H7 (cell line): ENCODE data around the gene PLA2G12B. TPM values are rescaled to one million over a fixed set of nuclear protein-coding genes. Genes with fewer than 3 reads are reported as not detected.
"Not testable (repeated sequence)": the region's sequence is repeated elsewhere in the genome, so short reads cannot be mapped to it uniquely, and the experiment has no call there.

ENCODE experiments used
- DNase-seq: peaks from one replicate; pipeline ENCODE4 v3.0.0; 2012
- H3K27me3 ChIP-seq: 2 replicates; pipeline ENCODE4 v1.6.0; 2011; ENCODE audit warnings: mild to moderate bottlenecking, low read length; ENCODE audit not compliant: control insufficient read depth, insufficient read depth
- H3K36me3 ChIP-seq: replicated peaks from 2 replicates; pipeline ENCODE4 v1.5.1; 2011; ENCODE audit warnings: low read length; ENCODE audit not compliant: control insufficient read depth, insufficient read depth
- H3K4me3 ChIP-seq: 2 replicates; pipeline ENCODE4 v1.5.1; 2011; ENCODE audit warnings: low read depth, mild to moderate bottlenecking, control low read depth, low read length, moderate library complexity; ENCODE audit not compliant: insufficient read depth
- total RNA-seq: library from RNA; depleted of rRNA; stranded (reverse); fragments of >200 nt; shearing (Covaris generic); gene quantifications from 2 replicates; pipeline ENCODE4 v1.2.3, GENCODE V29; 2014

Gene PLA2G12B
- total RNA-seq, 1 experiment from 2014 or later = 0.14 TPM

- H3K4me3 ChIP-seq = no peak overlapping the region
- no peak for DNase-seq
- H3K36me3 ChIP-seq = no peaks in the 10 kb centered on the region
- H3K27me3 ChIP-seq = no peaks in the 10 kb centered on the region
These were observed 36.3 kb downstream of the PLA2G12B start for GRCh38 chr10:72918352-72918751.

DNA sequence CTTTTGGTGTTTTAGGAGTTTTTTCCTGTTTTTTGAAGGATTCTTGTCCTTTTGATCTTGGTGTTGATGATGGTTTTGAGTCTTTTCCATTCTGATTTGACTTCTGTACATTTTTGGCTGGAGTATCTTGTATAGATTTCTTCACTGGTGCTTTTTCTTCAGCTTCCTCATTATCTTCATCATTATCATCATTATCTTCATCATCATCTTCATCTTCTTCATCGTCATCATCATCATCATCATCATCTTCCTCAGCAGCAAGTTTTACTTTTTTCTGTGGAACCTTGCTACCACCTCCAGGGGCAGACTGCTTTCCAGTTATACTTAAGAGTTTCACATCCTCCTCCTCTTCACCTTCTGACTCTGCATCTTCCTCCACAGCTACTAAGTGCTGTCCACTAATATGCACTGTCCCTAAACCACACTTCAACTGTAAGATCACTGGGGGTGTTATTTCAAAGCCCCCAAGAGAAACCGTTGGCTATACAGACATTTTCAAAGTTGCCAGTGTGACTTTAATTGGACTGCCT, 36.7 kb downstream of the PLA2G12B start:
- H3K27me3 ChIP-seq, H3K4me3 ChIP-seq, DNase-seq, H3K36me3 ChIP-seq: not testable (repeated sequence)

- H3K36me3 ChIP-seq, H3K27me3 ChIP-seq, DNase-seq, H3K4me3 ChIP-seq: not testable (repeated sequence)
These were observed 37.4 kb downstream of the PLA2G12B start for GRCh38 chr10:72917201-72917600.

DNA sequence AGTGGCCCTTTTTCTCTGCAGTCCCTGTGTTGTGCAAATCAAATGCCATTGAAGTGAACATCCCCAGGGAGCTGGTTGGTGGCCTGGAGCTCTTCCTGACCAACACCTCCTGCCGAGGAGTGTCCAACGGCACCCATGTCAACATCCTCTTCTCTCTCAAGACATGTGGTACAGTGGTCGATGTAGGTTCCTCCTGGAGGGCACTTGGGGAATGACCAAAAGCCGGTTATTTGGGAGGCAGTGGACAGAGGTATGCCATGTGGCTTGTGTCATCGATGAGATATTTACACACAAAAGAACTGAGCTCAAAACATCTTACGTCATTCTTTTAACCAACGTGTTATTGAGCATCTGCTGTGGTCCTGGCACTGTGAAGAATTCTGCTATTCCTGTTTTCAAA, 41.3 kb downstream of the PLA2G12B start:
- DNase-seq = no peak
- Histone ChIP-seq H3K4me3 (no peak overlapping the region), H3K27me3 (no peaks in the 10 kb centered on the region), H3K36me3 (no peaks in the 10 kb centered on the region)

- DNase-seq = no peak
- Histone ChIP-seq H3K27me3 (no peaks in the 10 kb centered on the region), H3K4me3 (no peak overlapping the region), H3K36me3 (no peaks in the 10 kb centered on the region)
These were observed 41.9 kb downstream of the PLA2G12B start for GRCh38 chr10:72912736-72913135.

- DNase-seq = no peak
- no peaks in the 10 kb centered on the region for H3K27me3 ChIP-seq
- H3K36me3 ChIP-seq = no peaks in the 10 kb centered on the region
- H3K4me3 ChIP-seq = no peak overlapping the region
These were observed 42.8 kb downstream of the PLA2G12B start for GRCh38 chr10:72911758-72912157.

DNA sequence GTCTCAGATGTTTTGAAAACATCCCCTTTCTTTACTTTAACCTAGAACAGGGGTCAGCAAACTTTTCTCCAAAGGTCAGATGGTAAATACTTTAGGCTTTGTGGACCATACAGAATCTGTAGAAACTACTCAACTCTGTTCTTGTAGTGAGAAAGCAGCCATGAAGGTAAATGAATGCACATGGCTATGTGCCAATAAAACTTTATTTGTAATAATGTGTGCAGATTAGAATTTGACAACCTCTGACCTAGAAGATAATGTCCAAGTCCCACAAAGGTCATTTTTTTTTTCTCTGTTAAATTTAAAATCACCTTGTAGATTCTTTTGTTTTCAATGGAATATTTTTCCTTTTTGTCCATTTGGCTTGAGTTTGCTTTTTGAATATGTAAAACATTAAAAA, 43.9 kb downstream of the PLA2G12B start:
- Histone ChIP-seq H3K4me3 (no peak overlapping the region), H3K36me3 (no peaks in the 10 kb centered on the region), H3K27me3 (no peaks in the 10 kb centered on the region)
- no peak for DNase-seq

DNA sequence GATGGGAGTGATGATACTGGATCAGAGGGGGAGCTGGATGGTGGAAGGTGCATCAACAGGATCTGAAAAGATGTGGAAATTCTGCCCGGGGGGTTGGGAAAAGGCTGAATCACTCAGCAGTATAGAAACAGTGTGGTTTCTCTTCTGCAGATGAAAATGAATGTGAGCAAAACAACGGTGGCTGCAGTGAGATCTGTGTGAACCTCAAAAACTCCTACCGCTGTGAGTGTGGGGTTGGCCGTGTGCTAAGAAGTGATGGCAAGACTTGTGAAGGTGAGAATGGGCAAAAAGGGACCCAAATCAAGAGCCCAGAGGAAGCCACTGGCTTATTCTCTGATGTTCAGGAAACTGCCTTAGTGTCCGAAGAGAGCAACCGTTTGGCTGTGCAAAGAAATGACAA, 48.2 kb downstream of the PLA2G12B start:
- Histone ChIP-seq H3K36me3 (no peaks in the 10 kb centered on the region), H3K4me3 (no peak overlapping the region), H3K27me3 (no peaks in the 10 kb centered on the region)
- no peak for DNase-seq

DNA sequence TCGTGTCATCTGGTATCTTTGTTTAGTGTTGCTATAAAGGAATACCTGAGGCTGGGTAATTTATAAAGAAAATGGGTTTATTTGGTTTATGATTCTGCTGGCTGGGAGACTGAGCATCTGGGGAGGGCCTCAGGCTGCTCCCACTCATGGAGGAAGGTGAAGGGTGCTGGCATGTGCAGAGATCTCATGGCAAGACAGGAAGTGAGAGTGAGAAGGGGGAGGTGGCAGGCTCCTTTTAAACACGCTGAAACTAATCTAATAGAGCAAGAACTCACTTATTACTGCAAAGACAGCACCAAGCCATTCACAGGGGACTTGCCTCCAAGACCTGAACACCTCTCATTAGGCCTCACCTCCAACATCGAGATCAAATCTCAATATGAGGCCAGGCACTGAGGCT, 49.8 kb downstream of the PLA2G12B start:
- no peaks in the 10 kb centered on the region for H3K36me3 ChIP-seq
- no peak overlapping the region for H3K4me3 ChIP-seq
- no peaks in the 10 kb centered on the region for H3K27me3 ChIP-seq
- DNase-seq = no peak

DNA sequence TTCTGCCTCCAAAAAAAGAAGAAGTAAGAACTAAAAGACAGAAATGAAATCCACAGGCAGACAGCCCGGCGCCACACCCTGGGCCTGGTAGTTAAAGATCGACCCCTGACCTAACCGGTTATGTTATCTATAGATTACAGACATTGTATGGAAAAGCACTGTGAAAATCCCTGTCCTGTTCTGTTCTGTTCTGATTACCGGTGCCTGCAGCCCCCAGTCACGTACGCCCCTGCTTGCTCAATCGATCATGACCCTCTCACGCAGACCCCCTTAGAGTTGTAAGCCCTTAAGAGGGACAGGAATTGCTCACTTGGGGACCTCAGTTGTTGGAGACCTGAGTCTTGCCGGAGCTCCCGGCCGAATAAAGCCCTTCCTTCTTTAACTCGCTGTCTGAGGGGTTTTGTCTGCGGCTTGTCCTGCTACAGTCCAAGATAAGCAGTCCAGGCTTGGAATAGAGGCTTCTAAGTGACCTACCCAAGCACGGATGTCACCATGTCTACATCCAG, 50.6 kb downstream of the PLA2G12B start:
- H3K27me3 ChIP-seq, DNase-seq, H3K36me3 ChIP-seq, H3K4me3 ChIP-seq: not testable (repeated sequence)

- H3K27me3 ChIP-seq = no peaks in the 10 kb centered on the region
These were observed 55.1 kb downstream of the PLA2G12B start for GRCh38 chr10:72899545-72899944.

DNA sequence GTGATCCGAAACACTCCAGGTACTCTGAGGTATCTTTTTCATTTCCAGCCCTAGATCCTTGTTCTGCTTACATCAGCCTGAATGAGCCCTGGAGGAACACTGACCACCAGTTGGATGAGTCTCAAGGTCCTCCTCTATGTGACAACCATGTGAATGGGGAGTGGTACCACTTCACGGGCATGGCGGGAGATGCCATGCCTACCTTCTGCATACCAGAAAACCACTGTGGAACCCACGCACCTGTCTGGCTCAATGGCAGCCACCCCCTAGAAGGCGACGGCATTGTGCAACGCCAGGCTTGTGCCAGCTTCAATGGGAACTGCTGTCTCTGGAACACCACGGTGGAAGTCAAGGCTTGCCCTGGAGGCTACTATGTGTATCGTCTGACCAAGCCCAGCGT, 56.0 kb downstream of the PLA2G12B start:
- Histone ChIP-seq H3K36me3 (no peaks in the 10 kb centered on the region), H3K4me3 (no peak overlapping the region), H3K27me3 (no peaks in the 10 kb centered on the region)
- no peak for DNase-seq

More at GRCh38 chr10:72899545-72899944, 55.1 kb downstream of the PLA2G12B start:
- Histone ChIP-seq H3K4me3 (no peak overlapping the region), H3K36me3 (no peaks in the 10 kb centered on the region)
- DNase-seq = no peak

- Histone ChIP-seq H3K36me3 (no peaks in the 10 kb centered on the region), H3K27me3 (no peaks in the 10 kb centered on the region), H3K4me3 (no peak overlapping the region)
- no peak for DNase-seq
These were observed 59.3 kb downstream of the PLA2G12B start for GRCh38 chr10:72895236-72895850.

- DNase-seq = no peak
- H3K36me3 ChIP-seq = no peaks in the 10 kb centered on the region
- no peak within 1 kb of the TSS for H3K4me3 ChIP-seq
- H3K27me3 ChIP-seq = no peaks in the 10 kb centered on the region
These were observed 61.3 kb downstream of the PLA2G12B start, which contains the start of gene OIT3 for GRCh38 chr10:72893136-72893798. Gene OIT3 (plus strand): TSS chr10:72893739. CDS start chr10:72893799, 60 bp downstream.

DNA sequence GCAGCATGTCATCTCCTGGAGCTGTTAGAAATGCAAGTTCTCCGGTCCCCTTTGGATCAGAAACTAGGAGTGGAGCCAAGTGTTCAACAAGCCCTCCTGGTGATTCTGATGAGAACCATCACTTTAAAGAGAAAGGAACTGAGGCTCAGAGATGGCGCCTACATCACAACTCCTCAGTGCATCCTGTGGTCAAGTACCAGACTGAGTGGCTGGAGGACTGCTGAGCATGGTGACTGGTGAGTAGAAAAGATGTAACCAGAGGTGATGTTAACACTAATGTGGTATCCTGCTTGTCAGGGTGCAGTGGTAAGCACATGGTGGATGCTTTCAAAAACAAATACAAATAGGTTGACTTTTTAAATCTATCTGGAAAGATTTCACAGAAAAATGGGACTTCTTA, 64.5 kb downstream of the PLA2G12B start:
- DNase-seq = no peak
- no peak overlapping the region for H3K4me3 ChIP-seq
- H3K27me3 ChIP-seq = no peaks in the 10 kb centered on the region
- H3K36me3 ChIP-seq = no peaks in the 10 kb centered on the region; the same call in none of the 2 replicates
